HepG2 (cell line): ENCODE results near the gene LYG2. TPM values are rescaled to one million over a fixed set of nuclear protein-coding genes. Genes with fewer than 3 reads are reported as not detected.

Experiments used
- ATAC-seq: fragments of 200-7000 bp; cut with Tn5 transposase; 3 replicates; pipeline ENCODE4 v1.9.1; 2020; ENCODE audit warnings: mild to moderate bottlenecking, moderate library complexity
- BruUV-seq: library from RNA; stranded (reverse); fragments of 400-500 nt; replicated peaks from 2 replicates; lab custom pipeline; 2021; lab: Mats Ljungman, UMichigan
- CTCF ChIA-PET: fragments of 300-600 bp; formaldehyde crosslinking; extraction: SDS; loops from one replicate; lab custom pipeline; 2021; ENCODE audit warnings: low total read pairs, inconsistent platforms, low intra/inter-chr PET ratio; lab: Yijun Ruan, JAX
- POLR2A ChIA-PET: fragments of 350-600 bp; sonication (Branson Sonifier 250); formaldehyde crosslinking; loops from one replicate; lab custom pipeline; 2020; ENCODE audit warnings: antibody characterized with exemption, inconsistent platforms; lab: Yijun Ruan, JAX
- DNase-seq: peaks from one replicate; pipeline ENCODE4 v3.0.0-alpha.2; 2015; ENCODE audit warnings: low spot score
- FAIRE-seq: peaks from 3 replicates; lab custom pipeline; 2011; peaks lifted over from hg19 to GRCh38; lab: Jason Lieb, UNC
- H2AFZ ChIP-seq: one replicate; pipeline ENCODE4 v1.6.1; 2011; ENCODE audit warnings: low read length, inconsistent platforms
- H3K27ac ChIP-seq: fragments of 300-600 bp; 3 replicates; pipeline ENCODE4 v1.8.0; 2011; ENCODE audit warnings: mixed run types, mild to moderate bottlenecking, mixed read lengths, low read length, inconsistent platforms; ENCODE audit not compliant: insufficient read depth; ENCODE audit errors: extremely low read length
- H3K27me3 ChIP-seq, 2 experiments: fragments of 200-600 bp in 1 of 2; 2 replicates in 1 of 2; 3 replicates in 1 of 2; pipeline versions ENCODE4 v1.6.0 to v1.8.0; 2011; ENCODE audit warnings: low read length in 2 of 2, mild to moderate bottlenecking in 2 of 2, moderate library complexity in 2 of 2, inconsistent platforms in 1 of 2; ENCODE audit not compliant: insufficient read depth in 2 of 2, control insufficient read depth in 1 of 2
- H3K36me3 ChIP-seq, 2 experiments: fragments of 200-600 bp in 1 of 2; replicated peaks in 1 of 2; 2 replicates in 1 of 2; 3 replicates in 1 of 2; pipeline versions ENCODE4 v1.5.1 to v1.8.0; 2011; ENCODE audit warnings: low read length in 2 of 2, inconsistent platforms in 1 of 2; ENCODE audit not compliant: insufficient read depth in 2 of 2, control insufficient read depth in 1 of 2
- H3K4me1 ChIP-seq: 2 replicates; pipeline ENCODE4 v1.5.1; 2012; ENCODE audit warnings: low read length, inconsistent platforms; ENCODE audit not compliant: insufficient read depth
- H3K4me2 ChIP-seq: 2 replicates; pipeline ENCODE4 v1.6.0; 2011; ENCODE audit warnings: low read depth, low read length, inconsistent platforms
- H3K4me3 ChIP-seq, 3 experiments: fragments of 200-600 bp in 1 of 3; sonication (generic), shearing (Covaris generic) in 1 of 3; replicated peaks in 1 of 3; 2 replicates each; pipeline ENCODE4 v1.5.1; 2011 to 2016; ENCODE audit warnings: low read length in 3 of 3, inconsistent platforms in 2 of 3, low read depth in 2 of 3, mild to moderate bottlenecking in 2 of 3, control low read depth in 1 of 3, mixed read lengths in 1 of 3; ENCODE audit not compliant: insufficient read depth in 1 of 3
- H3K79me2 ChIP-seq: one replicate; pipeline ENCODE4 v1.6.1; 2011; ENCODE audit warnings: low read length, inconsistent platforms; ENCODE audit not compliant: insufficient read depth
- H3K9ac ChIP-seq: 2 replicates; pipeline ENCODE4 v1.6.0; 2011; ENCODE audit warnings: mild to moderate bottlenecking, low read depth, low read length, inconsistent platforms; ENCODE audit not compliant: insufficient read depth
- H3K9me3 ChIP-seq: 2 replicates; pipeline ENCODE4 v1.5.1; 2012; ENCODE audit warnings: mild to moderate bottlenecking, low read length
- H4K20me1 ChIP-seq: 2 replicates; pipeline ENCODE4 v1.6.0; 2011; ENCODE audit warnings: inconsistent platforms, mild to moderate bottlenecking, low read length, moderate library complexity; ENCODE audit not compliant: insufficient read depth
- ESRRA ChIP-seq: sonication (generic); formaldehyde crosslinking; IDR thresholded peaks from 2 replicates; pipeline ENCODE4 v1.5.1; 2020; ENCODE audit warnings: mild to moderate bottlenecking, low read depth, missing genetic modification reagents
- FOXO1 ChIP-seq: sonication (generic); formaldehyde crosslinking; IDR thresholded peaks from 2 replicates; pipeline ENCODE4 v1.4.0; 2020; ENCODE audit warnings: missing genetic modification reagents
- HBP1 ChIP-seq: IDR thresholded peaks from 2 replicates; pipeline ENCODE4 v1.6.1; 2016; ENCODE audit warnings: low read depth, control low read depth
- KLF15 ChIP-seq: sonication (generic); formaldehyde crosslinking; IDR thresholded peaks from 2 replicates; pipeline ENCODE4 v1.8.1; 2023; ENCODE audit warnings: borderline replicate concordance, mild to moderate bottlenecking, inconsistent platforms, missing genetic modification reagents, mixed read lengths
- MAZ ChIP-seq, 2 experiments: sonication (generic) in 1 of 2; formaldehyde crosslinking in 1 of 2; IDR thresholded peaks; 2 replicates each; pipeline versions ENCODE4 v1.5.0 to v1.6.1; 2012 to 2020; ENCODE audit warnings: low read depth in 2 of 2, mild to moderate bottlenecking in 2 of 2, borderline replicate concordance in 1 of 2, improper control_type of control experiment in 1 of 2, low read length in 1 of 2, missing genetic modification reagents in 1 of 2, moderate library complexity in 1 of 2
- MBD4 ChIP-seq: IDR thresholded peaks from 2 replicates; pipeline ENCODE4 v1.6.1; 2012; ENCODE audit warnings: low read length, inconsistent platforms, borderline replicate concordance
- PAXIP1 ChIP-seq: sonication (generic); formaldehyde crosslinking; conservative IDR thresholded peaks from 2 replicates; pipeline ENCODE4 v1.4.0; 2020; ENCODE audit warnings: mild to moderate bottlenecking, missing genetic modification reagents, moderate library complexity
- SIX4 ChIP-seq: sonication (generic); formaldehyde crosslinking; IDR thresholded peaks from 2 replicates; pipeline ENCODE4 v1.4.0; 2020; ENCODE audit warnings: missing genetic modification reagents
- SRSF9 ChIP-seq: fragments of 200-400 bp; formaldehyde crosslinking; IDR thresholded peaks from 2 replicates; pipeline ENCODE4 v1.6.1; 2018; ENCODE audit warnings: borderline replicate concordance, mild to moderate bottlenecking, low read depth, low read length; ENCODE audit not compliant: insufficient read depth, poor library complexity, severe bottlenecking
- ZNF12 ChIP-seq: sonication (generic); formaldehyde crosslinking; IDR thresholded peaks from 2 replicates; pipeline ENCODE4 v1.5.0; 2020; ENCODE audit warnings: missing genetic modification reagents
- WGBS: methylation state at CpG from one replicate; pipeline ENCODE4 v1.1.6; 2017; ENCODE audit warnings: low lambda C conversion rate; 5-methylcytosine and 5-hydroxymethylcytosine counted together
- in situ Hi-C: cut with HindIII; loops from 2 replicates; pipeline ENCODE4 v1.10.0; 2017; ENCODE audit warnings: low pct_unique_long_range_greater_than_20kb; ENCODE audit not compliant: extremely low pct_ligation_motif_present
- intact Hi-C: fragments of 100-400 bp; cut with micrococcal nuclease; formaldehyde crosslinking; loops from one replicate; pipeline ENCODE4 v1.10.0; 2022; ENCODE audit not compliant: unreplicated experiment
- polyA plus RNA-seq, 8 experiments: library from polyadenylated mRNA; depleted of rRNA in 3 of 8; stranded (reverse) in 7 of 8; unstranded in 1 of 8; fragments of >200 nt; fragmentation: Illumina TruSeq in 4 of 8; extraction: Trizol in 4 of 8; gene quantifications; 2 replicates each; pipeline versions ENCODE4 v1.2.1 to v1.2.3, GENCODE V29; 2011 to 2016; ENCODE audit warnings: low read depth in 4 of 8, missing spikeins in 1 of 8, mixed read lengths in 1 of 8; ENCODE audit not compliant: insufficient read depth in 1 of 8
- total RNA-seq, 5 experiments: library from RNA; depleted of rRNA; stranded (reverse); fragments of >200 nt; fragmentation: Illumina TruSeq; extraction: Trizol; gene quantifications; 2 replicates each; pipeline ENCODE4 v1.2.3, GENCODE V29; 2016; ENCODE audit warnings: low read depth in 1 of 5
- TF ChIP-seq, protein P1 (sequence below): sonication (generic); formaldehyde crosslinking; IDR thresholded peaks from 2 replicates; pipeline ENCODE4 v1.5.1; 2020; ENCODE audit warnings: missing genetic modification reagents, mild to moderate bottlenecking, borderline replicate concordance
- TF ChIP-seq, protein P2 (sequence below): sonication (generic); formaldehyde crosslinking; IDR thresholded peaks from 2 replicates; pipeline ENCODE4 v1.4.0; 2020; ENCODE audit warnings: missing genetic modification reagents

Gene LYG2
- total and polyA plus RNA-seq, 2 of the 13 experiments (the other 11 are each of a cell fraction or from before 2014, with no cell fraction given): 0.15 to 0.18 TPM

GRCh38 chr2:99279969-99280695, 24.7 kb upstream of the LYG2 start (continued):
- TF ChIP-seq, protein P1, sequence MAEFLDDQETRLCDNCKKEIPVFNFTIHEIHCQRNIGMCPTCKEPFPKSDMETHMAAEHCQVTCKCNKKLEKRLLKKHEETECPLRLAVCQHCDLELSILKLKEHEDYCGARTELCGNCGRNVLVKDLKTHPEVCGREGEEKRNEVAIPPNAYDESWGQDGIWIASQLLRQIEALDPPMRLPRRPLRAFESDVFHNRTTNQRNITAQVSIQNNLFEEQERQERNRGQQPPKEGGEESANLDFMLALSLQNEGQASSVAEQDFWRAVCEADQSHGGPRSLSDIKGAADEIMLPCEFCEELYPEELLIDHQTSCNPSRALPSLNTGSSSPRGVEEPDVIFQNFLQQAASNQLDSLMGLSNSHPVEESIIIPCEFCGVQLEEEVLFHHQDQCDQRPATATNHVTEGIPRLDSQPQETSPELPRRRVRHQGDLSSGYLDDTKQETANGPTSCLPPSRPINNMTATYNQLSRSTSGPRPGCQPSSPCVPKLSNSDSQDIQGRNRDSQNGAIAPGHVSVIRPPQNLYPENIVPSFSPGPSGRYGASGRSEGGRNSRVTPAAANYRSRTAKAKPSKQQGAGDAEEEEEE (CRISPR knock-in tag): no peak
- TF ChIP-seq FOXO1 (CRISPR knock-in tag) (no peak), SRSF9 (no peak)

DNA sequence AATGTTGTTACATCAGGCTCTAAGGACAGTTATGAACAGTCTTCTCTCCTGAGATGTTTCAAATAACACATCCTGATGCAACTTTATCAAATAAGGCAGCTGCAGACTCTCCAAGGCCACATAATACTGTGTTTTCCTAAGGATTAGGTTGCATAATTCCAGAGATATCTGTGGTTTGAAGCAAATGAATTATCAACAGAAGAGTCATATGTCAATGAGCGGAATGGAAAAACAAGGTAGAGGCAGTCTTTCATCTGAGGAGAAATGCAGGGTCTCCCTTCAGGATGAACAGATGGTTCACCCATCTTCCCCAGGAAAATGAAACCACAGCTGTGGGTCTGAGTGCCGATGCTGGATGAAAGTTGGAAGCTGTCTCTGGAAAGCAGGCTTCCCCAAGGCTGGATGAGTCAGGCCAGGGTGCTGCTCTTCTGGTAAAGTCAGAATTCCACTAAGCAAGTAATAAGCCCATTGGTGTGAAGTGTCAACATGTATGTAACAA, 23.4 kb upstream of the LYG2 start:
- ChIA-PET POLR2A (interaction anchor here (1.1 to 3.4 kb wide), 6 partner anchors 46 to 211 kb away, joined by 3 to 22 read pairs (median 6); partner anchors contain the start of genes C2orf15, EIF5B, LIPT1 and REV1), CTCF (no interaction called here)
- Histone ChIP-seq H2AFZ (no peak overlapping the region), H3K27ac (peak overlapping the region; percentile 64), H3K79me2 (no peaks in the 10 kb centered on the region), H4K20me1 (no peaks in the 10 kb centered on the region), H3K4me2 (peak overlapping the region; percentile 66), H3K27me3 (no peaks in the 10 kb centered on the region), H3K36me3 (no peaks in the 10 kb centered on the region), H3K4me3 (peak overlapping the region in 2 of 3 experiments; percentile 4 to 49; a peak in 2 of 6 replicates), H3K4me1 (peaks cover 39% of the 10 kb centered on the region), H3K9me3 (peaks cover 10% of the 10 kb centered on the region), H3K9ac (no peak overlapping the region)
- intact Hi-C loops: loop anchor here (1.0 to 2.0 kb wide), 2 partner anchors 58 to 98 kb away; partner anchors contain the start of genes EIF5B, MITD1 and MRPL30
- ATAC-seq (peak; percentile 93), DNase-seq (peak; percentile 99), FAIRE-seq (peak; percentile 89)
- in situ Hi-C loops: no loop called here
- WGBS: 0% methylated on average over 2 of the region's 2 CpGs
- BruUV-seq: no TSS peak
- TF ChIP-seq ZNF12 (CRISPR knock-in tag): peak; percentile 86; the same call in 1 of the 2 replicates
- TF ChIP-seq PAXIP1 (CRISPR knock-in tag): peak; percentile 86
- TF ChIP-seq, protein P2, sequence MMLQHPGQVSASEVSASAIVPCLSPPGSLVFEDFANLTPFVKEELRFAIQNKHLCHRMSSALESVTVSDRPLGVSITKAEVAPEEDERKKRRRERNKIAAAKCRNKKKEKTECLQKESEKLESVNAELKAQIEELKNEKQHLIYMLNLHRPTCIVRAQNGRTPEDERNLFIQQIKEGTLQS (CRISPR knock-in tag): peak; percentile 91
- TF ChIP-seq MAZ (IDR thresholded peaks at IDR 0.05; ENCODE audit: borderline replicate concordance, low read depth, low read length): no peak
- 0 out of 2 replicates have a peak, but pooled peaks have one; percentile 71 for TF ChIP-seq MAZ (CRISPR knock-in tag; IDR thresholded peaks at IDR 0.05; ENCODE audit: low read depth)
- TF ChIP-seq SIX4 (CRISPR knock-in tag): peak; percentile 100
- TF ChIP-seq ESRRA (CRISPR knock-in tag): peak; percentile 27; the same call in 1 of the 2 replicates
- 0 out of 2 replicates have a peak, but pooled peaks have one; percentile 52 for TF ChIP-seq HBP1 (CRISPR knock-in tag)
- TF ChIP-seq KLF15 (CRISPR knock-in tag): no peak
- TF ChIP-seq MBD4: peak; percentile 83
